ENCODE data around the gene PPL.

PPL gene

DNA sequence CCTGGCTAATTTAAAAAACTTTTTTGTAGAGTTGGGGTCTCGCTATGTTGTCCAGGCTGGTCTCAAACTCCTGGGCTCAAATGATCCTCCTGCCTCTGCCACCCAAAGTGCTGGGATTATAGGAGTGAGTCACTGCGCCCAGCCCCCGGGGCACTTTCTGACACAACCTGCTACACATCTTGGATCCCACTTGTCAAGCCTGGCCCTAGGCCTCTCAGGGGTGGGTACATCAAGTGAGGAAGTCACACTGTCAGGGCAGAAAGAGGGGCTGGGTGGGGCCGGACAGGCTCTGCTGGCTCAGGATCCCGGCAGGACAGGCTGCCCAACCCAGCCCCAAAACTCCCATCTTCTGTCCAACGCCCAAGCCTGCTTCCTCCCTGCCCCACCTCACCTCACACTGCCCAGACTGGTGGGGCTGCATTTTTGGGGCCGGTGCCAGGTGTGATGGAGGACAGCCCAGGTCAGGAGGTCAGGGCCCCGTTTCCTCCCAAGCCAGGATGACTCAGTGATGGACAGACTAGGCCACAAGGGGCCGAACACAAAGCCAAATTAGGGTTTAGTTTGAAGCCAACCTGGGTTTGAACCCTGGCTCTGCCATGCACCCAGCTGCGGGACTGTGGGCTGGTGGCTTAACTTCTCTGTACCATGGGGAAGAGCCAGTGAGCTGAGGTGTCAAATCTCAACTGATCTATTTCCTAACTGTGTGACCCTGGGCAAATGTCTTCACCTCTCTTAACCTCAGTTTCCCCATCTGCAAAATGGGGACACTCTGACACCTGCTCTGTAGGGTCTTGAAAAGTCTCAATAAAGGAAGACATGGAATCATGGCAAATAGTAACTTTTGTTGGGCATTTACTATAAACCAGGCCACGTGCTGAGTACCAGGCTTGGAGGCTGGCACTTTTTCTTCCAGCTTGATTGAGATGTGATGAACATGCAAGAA is 8.9 kb upstream of the PPL start:
- DNase-seq = no peak
- no peaks in the 10 kb centered on the region for H3K27me3 ChIP-seq (ENCODE audit: insufficient read depth, low read depth, severe bottlenecking)
- no peak overlapping the region for H3K27ac ChIP-seq
- H3K4me3 ChIP-seq (ENCODE audit: low read depth, low read length) = no peak overlapping the region
- H3K36me3 ChIP-seq = no peaks in the 10 kb centered on the region
- no peaks in the 10 kb centered on the region for H3K9me3 ChIP-seq (ENCODE audit: severe bottlenecking)
- TF ChIP-seq, protein P1, sequence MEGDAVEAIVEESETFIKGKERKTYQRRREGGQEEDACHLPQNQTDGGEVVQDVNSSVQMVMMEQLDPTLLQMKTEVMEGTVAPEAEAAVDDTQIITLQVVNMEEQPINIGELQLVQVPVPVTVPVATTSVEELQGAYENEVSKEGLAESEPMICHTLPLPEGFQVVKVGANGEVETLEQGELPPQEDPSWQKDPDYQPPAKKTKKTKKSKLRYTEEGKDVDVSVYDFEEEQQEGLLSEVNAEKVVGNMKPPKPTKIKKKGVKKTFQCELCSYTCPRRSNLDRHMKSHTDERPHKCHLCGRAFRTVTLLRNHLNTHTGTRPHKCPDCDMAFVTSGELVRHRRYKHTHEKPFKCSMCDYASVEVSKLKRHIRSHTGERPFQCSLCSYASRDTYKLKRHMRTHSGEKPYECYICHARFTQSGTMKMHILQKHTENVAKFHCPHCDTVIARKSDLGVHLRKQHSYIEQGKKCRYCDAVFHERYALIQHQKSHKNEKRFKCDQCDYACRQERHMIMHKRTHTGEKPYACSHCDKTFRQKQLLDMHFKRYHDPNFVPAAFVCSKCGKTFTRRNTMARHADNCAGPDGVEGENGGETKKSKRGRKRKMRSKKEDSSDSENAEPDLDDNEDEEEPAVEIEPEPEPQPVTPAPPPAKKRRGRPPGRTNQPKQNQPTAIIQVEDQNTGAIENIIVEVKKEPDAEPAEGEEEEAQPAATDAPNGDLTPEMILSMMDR (IDR thresholded peaks at IDR 0.05; ENCODE audit: low read depth, low read length) = no peak

DNA sequence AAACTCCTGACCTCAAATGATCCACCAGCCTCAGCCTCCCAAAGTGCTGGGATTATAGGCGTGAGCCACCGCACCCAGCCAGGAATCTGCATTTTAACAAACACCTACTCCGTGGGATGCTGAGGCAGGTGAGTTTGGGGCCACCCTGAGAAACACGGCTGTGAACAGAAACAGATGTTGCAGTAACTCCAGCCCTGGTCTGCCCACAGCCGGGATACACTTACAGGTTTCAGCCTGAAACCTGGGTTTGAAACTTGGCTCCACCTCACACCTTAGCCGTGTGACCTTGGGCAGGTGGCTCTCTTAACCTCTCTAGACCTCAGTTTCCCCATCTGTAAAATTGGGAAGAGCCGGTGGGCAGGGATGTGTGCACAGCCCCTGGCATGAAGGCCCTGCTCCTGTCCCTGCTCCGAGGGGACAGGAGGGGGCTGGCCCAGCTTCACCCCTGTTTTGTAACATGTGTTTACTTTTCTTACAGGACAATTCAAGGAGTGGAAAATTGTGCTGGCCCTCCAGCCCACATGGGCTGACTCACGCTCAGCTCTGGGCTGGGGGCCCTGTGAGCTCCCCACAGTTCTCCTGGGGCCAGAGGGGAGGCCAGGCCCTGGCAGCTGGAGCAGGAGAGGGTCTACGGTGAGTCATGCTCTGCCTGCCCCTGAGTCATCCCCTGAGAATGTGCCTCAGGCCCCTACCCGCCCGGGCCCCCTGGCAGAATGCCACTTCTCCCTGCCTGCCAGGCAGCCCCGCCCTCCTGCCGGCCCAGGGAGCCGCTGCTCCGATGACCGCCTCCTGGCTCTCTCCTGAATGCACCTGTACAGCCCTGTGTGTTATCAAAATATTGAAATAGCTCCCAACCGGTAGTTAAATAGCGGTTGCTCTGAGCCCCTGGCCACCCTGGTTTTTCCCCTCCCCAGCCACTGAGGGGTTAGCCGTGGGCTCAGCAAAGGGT is 7.7 kb upstream of the PPL start:
- Histone ChIP-seq H3K27me3 (ENCODE audit: insufficient read depth, low read depth, severe bottlenecking) (no peaks in the 10 kb centered on the region), H3K27ac (no peak overlapping the region), H3K4me3 (ENCODE audit: low read depth, low read length) (no peak overlapping the region), H3K36me3 (no peaks in the 10 kb centered on the region), H3K9me3 (ENCODE audit: severe bottlenecking) (no peaks in the 10 kb centered on the region)
- no peak for DNase-seq
- TF ChIP-seq, protein P1 (IDR thresholded peaks at IDR 0.05; ENCODE audit: low read depth, low read length) = no peak

DNA sequence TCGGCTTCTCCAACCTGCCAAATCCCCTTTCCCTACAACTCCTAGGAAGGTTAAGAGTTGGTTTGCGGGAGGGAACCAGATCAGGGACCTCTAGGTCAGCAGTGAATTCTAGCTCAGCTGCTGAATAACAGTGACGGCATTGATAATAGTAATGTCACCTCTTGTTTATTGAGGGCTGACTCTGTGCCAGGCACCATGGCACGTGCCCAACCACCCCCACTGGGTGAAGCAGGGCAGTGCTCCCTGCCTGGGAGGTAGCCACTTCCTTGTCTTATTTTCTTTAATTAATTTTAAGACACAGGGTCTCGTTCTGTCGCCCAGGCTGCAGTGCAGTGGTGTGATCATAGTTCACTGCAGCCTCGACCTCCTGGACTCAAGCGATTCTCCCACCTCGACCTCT is 5.5 kb upstream of the PPL start:
- H3K9me3 ChIP-seq (ENCODE audit: severe bottlenecking) = no peaks in the 10 kb centered on the region
- TF ChIP-seq, protein P1 (IDR thresholded peaks at IDR 0.05; ENCODE audit: low read depth, low read length) = no peak
- no peaks in the 10 kb centered on the region for H3K27me3 ChIP-seq (ENCODE audit: insufficient read depth, low read depth, severe bottlenecking)
- no peak overlapping the region for H3K4me3 ChIP-seq (ENCODE audit: low read depth, low read length)
- peak overlapping the region; percentile 66 for H3K27ac ChIP-seq
- no peak for DNase-seq
- no peaks in the 10 kb centered on the region for H3K36me3 ChIP-seq

DNA sequence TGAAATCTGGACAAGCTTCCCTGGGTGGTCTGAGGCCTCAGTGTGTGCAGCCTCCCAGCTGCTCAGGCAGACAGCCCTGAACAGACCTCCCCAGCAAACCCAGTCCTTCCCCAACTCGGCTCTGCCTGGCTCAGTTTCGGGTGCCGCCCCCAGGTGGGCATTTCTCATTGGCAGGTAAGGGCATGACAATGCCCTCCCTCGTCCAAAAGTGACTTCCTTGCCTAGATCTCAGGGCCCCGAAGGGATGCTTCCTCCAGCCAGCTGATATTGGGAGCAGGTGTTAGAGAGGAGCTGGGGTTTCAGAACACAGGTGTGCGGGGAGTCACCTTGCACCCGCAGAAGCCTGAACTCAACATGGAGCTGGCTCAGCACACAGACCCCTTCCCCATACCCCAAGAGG is 3.8 kb upstream of the PPL start:
- Histone ChIP-seq H3K27ac (no peak overlapping the region), H3K36me3 (no peaks in the 10 kb centered on the region), H3K4me3 (ENCODE audit: low read depth, low read length) (no peak overlapping the region), H3K27me3 (ENCODE audit: insufficient read depth, low read depth, severe bottlenecking) (no peaks in the 10 kb centered on the region), H3K9me3 (ENCODE audit: severe bottlenecking) (no peaks in the 10 kb centered on the region)
- no peak for DNase-seq
- TF ChIP-seq, protein P1 (IDR thresholded peaks at IDR 0.05; ENCODE audit: low read depth, low read length) = no peak

DNA sequence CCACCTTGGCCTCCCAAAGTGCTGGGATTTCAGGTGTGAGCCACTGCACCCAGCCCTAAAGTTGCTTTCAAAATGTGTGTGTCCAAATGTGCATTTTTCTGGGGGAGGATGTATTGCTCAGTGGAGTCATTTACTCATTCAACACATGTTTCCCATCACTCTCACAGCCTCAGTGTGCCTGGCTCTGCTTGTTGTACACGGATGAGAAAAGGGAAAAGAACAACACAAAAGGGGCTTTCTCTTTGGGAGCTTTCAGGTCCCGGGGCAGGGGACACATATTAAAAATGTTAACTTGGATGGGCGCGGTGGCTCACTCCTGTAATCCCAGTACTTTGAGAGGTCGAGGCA is 1.7 kb upstream of the PPL start:
- TF ChIP-seq, protein P1 (IDR thresholded peaks at IDR 0.05; ENCODE audit: low read depth, low read length) = no peak
- no peak overlapping the region for H3K27ac ChIP-seq

More for the DNA sequence above, 1.7 kb upstream of the PPL start:
- DNase-seq = no peak
- Histone ChIP-seq H3K27me3 (ENCODE audit: insufficient read depth, low read depth, severe bottlenecking) (no peaks in the 10 kb centered on the region), H3K9me3 (ENCODE audit: severe bottlenecking) (no peaks in the 10 kb centered on the region), H3K4me3 (ENCODE audit: low read depth, low read length) (no peak overlapping the region), H3K36me3 (no peaks in the 10 kb centered on the region)

Measured in WERI-Rb-1 (cell line).